ENCODE measurements around the gene EBF3. TPM values are rescaled to one million over a fixed set of nuclear protein-coding genes. Genes with fewer than 3 reads are reported as not detected.

EBF3 gene
- total RNA-seq, 1 experiment from 2014 or later, result 56.2 TPM

DNA sequence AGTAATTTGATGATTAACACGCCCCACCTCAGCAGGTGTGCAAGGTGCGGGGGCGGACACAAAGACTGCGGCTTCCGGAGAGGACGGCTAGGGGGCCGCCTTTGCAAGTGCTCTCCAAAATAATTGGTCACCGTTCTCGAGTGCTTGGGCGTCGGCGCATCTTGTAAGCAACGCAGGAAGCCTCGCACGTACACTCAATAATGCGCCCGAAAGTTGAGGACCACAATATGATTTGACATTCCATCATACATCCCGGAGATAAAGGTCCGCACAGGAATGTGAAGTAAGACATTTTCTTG lies 114.7 kb downstream of the EBF3 start:
- DNase-seq (ENCODE audit: low spot score), result no peak
- Histone ChIP-seq H3K27ac (ENCODE audit: low read depth, low read length, poor library complexity, severe bottlenecking) (no peak overlapping the region), H3K4me1 (ENCODE audit: insufficient read depth, low read length, poor library complexity, severe bottlenecking) (peaks cover 44% of the 10 kb centered on the region), H3K9me3 (ENCODE audit: low read depth, low read length, poor library complexity, severe bottlenecking) (no peaks in the 10 kb centered on the region), H3K4me3 (ENCODE audit: low read depth, low read length, poor library complexity, severe bottlenecking) (no peak overlapping the region), H3K27me3 (replicated peaks; ENCODE audit: insufficient read depth, low read depth, low read length, poor library complexity) (no peaks in the 10 kb centered on the region), H3K36me3 (ENCODE audit: insufficient read depth, low read length, poor library complexity, severe bottlenecking) (peaks cover 27% of the 10 kb centered on the region)
- no TSS peak for BruUV-seq (replicated peaks)
- POLR2A ChIA-PET (ENCODE audit: low non-redundant PET), result no interaction called here
- TF ChIP-seq, protein P1, sequence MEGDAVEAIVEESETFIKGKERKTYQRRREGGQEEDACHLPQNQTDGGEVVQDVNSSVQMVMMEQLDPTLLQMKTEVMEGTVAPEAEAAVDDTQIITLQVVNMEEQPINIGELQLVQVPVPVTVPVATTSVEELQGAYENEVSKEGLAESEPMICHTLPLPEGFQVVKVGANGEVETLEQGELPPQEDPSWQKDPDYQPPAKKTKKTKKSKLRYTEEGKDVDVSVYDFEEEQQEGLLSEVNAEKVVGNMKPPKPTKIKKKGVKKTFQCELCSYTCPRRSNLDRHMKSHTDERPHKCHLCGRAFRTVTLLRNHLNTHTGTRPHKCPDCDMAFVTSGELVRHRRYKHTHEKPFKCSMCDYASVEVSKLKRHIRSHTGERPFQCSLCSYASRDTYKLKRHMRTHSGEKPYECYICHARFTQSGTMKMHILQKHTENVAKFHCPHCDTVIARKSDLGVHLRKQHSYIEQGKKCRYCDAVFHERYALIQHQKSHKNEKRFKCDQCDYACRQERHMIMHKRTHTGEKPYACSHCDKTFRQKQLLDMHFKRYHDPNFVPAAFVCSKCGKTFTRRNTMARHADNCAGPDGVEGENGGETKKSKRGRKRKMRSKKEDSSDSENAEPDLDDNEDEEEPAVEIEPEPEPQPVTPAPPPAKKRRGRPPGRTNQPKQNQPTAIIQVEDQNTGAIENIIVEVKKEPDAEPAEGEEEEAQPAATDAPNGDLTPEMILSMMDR (conservative IDR thresholded peaks at IDR 0.05; ENCODE audit: low read depth, low read length), result no peak
- no peak for TF ChIP-seq EZH2 (IDR thresholded peaks at IDR 0.05; ENCODE audit: borderline replicate concordance, low read depth, low read length, poor library complexity, severe bottlenecking)
- CTCF ChIA-PET, result no interaction called here
- intact Hi-C loops (cut with micrococcal nuclease; ENCODE audit: unreplicated experiment), result loop anchor here (5.0 kb wide), 1 partner anchor 1587 kb away; no protein-coding TSS in a partner anchor

DNA sequence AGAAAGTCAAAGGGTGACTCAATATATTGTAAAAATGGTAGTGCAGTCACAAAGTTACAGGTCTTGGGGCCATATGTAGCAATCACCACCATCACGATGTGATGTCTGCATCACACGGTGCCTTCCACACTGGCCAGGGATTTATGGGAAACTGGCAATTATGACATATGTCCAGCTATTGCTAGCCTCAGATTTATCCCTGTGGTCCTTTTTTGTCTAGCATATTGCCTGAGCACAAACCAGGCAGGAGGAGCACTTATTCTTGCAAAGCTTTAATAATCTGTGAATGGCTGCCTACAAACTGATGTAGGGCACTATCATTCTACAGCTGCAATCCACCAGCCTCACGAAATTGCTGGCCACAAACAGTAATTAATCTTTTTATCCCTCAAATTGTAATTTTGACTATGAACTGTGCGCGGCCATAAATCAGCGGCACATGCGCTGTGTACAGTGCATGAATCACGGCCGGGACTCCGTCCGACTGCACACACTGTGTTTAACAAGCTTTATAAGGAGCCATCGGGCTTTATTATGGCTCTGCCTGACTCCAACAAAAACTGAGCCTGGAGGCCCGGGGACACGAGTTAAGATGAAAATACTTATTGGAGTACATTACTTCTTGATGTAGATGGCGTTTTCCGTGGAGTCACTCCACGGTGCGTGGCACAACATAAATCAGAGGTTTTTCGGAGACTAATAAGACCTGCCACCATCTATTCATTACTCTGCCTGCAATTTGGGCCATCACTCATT lies 115.2 kb downstream of the EBF3 start:
- Histone ChIP-seq H3K4me1 (ENCODE audit: insufficient read depth, low read length, poor library complexity, severe bottlenecking) (peaks cover 38% of the 10 kb centered on the region), H3K36me3 (ENCODE audit: insufficient read depth, low read length, poor library complexity, severe bottlenecking) (peaks cover 31% of the 10 kb centered on the region), H3K4me3 (ENCODE audit: low read depth, low read length, poor library complexity, severe bottlenecking) (no peak overlapping the region), H3K27me3 (replicated peaks; ENCODE audit: insufficient read depth, low read depth, low read length, poor library complexity) (no peaks in the 10 kb centered on the region), H3K9me3 (ENCODE audit: low read depth, low read length, poor library complexity, severe bottlenecking) (no peaks in the 10 kb centered on the region), H3K27ac (ENCODE audit: low read depth, low read length, poor library complexity, severe bottlenecking) (no peak overlapping the region)
- intact Hi-C loops (cut with micrococcal nuclease; ENCODE audit: unreplicated experiment), result loop anchor here (5.0 kb wide), 1 partner anchor 1587 kb away; no protein-coding TSS in a partner anchor
- CTCF ChIA-PET, result no interaction called here
- TF ChIP-seq, protein P1 (conservative IDR thresholded peaks at IDR 0.05; ENCODE audit: low read depth, low read length), result no peak
- no peak for TF ChIP-seq EZH2 (IDR thresholded peaks at IDR 0.05; ENCODE audit: borderline replicate concordance, low read depth, low read length, poor library complexity, severe bottlenecking)
- BruUV-seq (replicated peaks), result no TSS peak
- no peak for DNase-seq (ENCODE audit: low spot score)
- POLR2A ChIA-PET (ENCODE audit: low non-redundant PET), result no interaction called here

DNA sequence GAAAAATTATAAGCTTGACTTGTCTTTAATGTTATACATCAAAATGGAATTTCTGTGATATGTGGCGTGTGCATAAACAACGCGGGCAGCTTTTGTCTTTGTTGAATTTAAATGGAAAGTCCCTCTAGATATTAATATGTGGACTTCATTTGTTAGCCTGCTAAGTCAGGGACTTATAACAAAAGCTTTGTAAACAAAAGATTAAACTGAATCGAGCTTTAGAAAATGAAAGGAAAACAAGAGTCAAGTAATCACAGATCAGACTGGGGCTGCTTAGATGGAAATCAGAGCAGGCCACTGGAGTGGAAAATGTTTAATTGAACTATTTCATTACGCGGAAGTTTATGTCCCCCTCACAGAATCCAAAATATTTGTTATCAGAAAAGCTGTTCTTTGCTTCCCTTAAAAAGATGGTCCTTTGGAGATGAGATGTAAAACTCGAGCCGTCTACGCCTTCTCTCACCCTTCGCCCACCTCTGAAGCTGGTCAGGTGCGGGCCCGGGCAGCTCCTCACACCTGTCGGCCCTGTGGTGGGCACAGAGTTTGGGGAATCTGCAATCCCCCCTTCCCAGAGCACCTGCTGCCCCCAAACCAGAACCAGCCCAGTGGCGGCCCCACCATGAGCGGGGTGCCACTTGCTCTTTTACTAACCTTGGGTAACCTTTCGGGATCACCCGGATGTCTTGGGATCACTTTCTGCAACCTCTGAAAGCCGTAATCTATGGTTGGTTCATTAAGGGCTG lies 116.2 kb downstream of the EBF3 start:
- no peak for DNase-seq (ENCODE audit: low spot score)
- peaks cover 29% of the 10 kb centered on the region for H3K4me1 ChIP-seq (ENCODE audit: insufficient read depth, low read length, poor library complexity, severe bottlenecking)
- no peak overlapping the region for H3K4me3 ChIP-seq (ENCODE audit: low read depth, low read length, poor library complexity, severe bottlenecking)
- H3K27ac ChIP-seq (ENCODE audit: low read depth, low read length, poor library complexity, severe bottlenecking), result no peak overlapping the region
- peaks cover 41% of the 10 kb centered on the region for H3K36me3 ChIP-seq (ENCODE audit: insufficient read depth, low read length, poor library complexity, severe bottlenecking)
- ChIA-PET CTCF (no interaction called here), POLR2A (ENCODE audit: low non-redundant PET) (no interaction called here)
- no TSS peak for BruUV-seq (replicated peaks)
- no peaks in the 10 kb centered on the region for H3K27me3 ChIP-seq (replicated peaks; ENCODE audit: insufficient read depth, low read depth, low read length, poor library complexity)
- TF ChIP-seq, protein P1 (conservative IDR thresholded peaks at IDR 0.05; ENCODE audit: low read depth, low read length), result no peak
- no peak for TF ChIP-seq EZH2 (IDR thresholded peaks at IDR 0.05; ENCODE audit: borderline replicate concordance, low read depth, low read length, poor library complexity, severe bottlenecking)
- intact Hi-C loops (cut with micrococcal nuclease; ENCODE audit: unreplicated experiment), result loop anchor here (5.0 kb wide), 1 partner anchor 1586 kb away; no protein-coding TSS in a partner anchor
- H3K9me3 ChIP-seq (ENCODE audit: low read depth, low read length, poor library complexity, severe bottlenecking), result no peaks in the 10 kb centered on the region

Data from A673 (cell line).